Keratinocyte (primary cell): ENCODE results near the gene ST6GALNAC5. TPM values are rescaled to one million over a fixed set of nuclear protein-coding genes. Genes with fewer than 3 reads are reported as not detected.

ENCODE experiments used
- DNase-seq: peaks from one replicate; pipeline ENCODE4 v3.0.0-alpha.2; 2011; ENCODE audit warnings: low read depth, missing footprints, low spot score
- FAIRE-seq: peaks from 2 replicates; lab custom pipeline; 2011; peaks lifted over from hg19 to GRCh38; lab: Jason Lieb, UNC
- H2AFZ ChIP-seq: 2 replicates; pipeline ENCODE4 v1.6.0; 2012; ENCODE audit warnings: low read length, control low read depth, inconsistent platforms; ENCODE audit not compliant: control insufficient read depth
- H3K27ac ChIP-seq: 2 replicates; pipeline ENCODE4 v1.5.1; 2011; ENCODE audit warnings: low read length; ENCODE audit not compliant: control insufficient read depth, insufficient read depth
- H3K27me3 ChIP-seq: 3 replicates; pipeline ENCODE4 v1.6.0; 2011; ENCODE audit warnings: low read length; ENCODE audit not compliant: control insufficient read depth, insufficient read depth; ENCODE audit errors: extremely low read depth
- H3K36me3 ChIP-seq, 2 experiments: 2 replicates in 1 of 2; 3 replicates in 1 of 2; pipeline ENCODE4 v1.5.1; 2011; ENCODE audit warnings: low read length in 2 of 2, mild to moderate bottlenecking in 1 of 2; ENCODE audit not compliant: control insufficient read depth in 2 of 2, insufficient read depth in 2 of 2; ENCODE audit errors: extremely low read depth in 1 of 2
- H3K4me1 ChIP-seq: 3 replicates; pipeline ENCODE4 v1.5.1; 2011; ENCODE audit warnings: low read length; ENCODE audit not compliant: control insufficient read depth, insufficient read depth; ENCODE audit errors: extremely low read depth
- H3K4me2 ChIP-seq: 3 replicates; pipeline ENCODE4 v1.6.0; 2011; ENCODE audit warnings: low read depth, low read length; ENCODE audit not compliant: control insufficient read depth, insufficient read depth; ENCODE audit errors: extremely low read depth
- H3K4me3 ChIP-seq, 3 experiments: fragments of 200-600 bp in 1 of 3; sonication (generic) in 1 of 3; 2 replicates in 2 of 3; 3 replicates in 1 of 3; pipeline ENCODE4 v1.5.1; 2011 to 2016; ENCODE audit warnings: low read length in 3 of 3, mild to moderate bottlenecking in 3 of 3, control low read depth in 2 of 3, inconsistent platforms in 1 of 3, low read depth in 1 of 3, mixed read lengths in 1 of 3, mixed run types in 1 of 3, moderate library complexity in 1 of 3; ENCODE audit not compliant: control insufficient read depth in 2 of 3, insufficient read depth in 2 of 3; ENCODE audit errors: extremely low read depth in 1 of 3
- H3K79me2 ChIP-seq: 2 replicates; pipeline ENCODE4 v1.6.0; 2012; ENCODE audit warnings: low read length; ENCODE audit not compliant: control insufficient read depth, insufficient read depth
- H3K9ac ChIP-seq: 3 replicates; pipeline ENCODE4 v1.6.0; 2011; ENCODE audit warnings: low read length; ENCODE audit not compliant: control insufficient read depth, insufficient read depth; ENCODE audit errors: extremely low read depth
- H3K9me1 ChIP-seq: 3 replicates; pipeline ENCODE4 v1.6.0; 2011; ENCODE audit warnings: low read length; ENCODE audit not compliant: control insufficient read depth, insufficient read depth; ENCODE audit errors: extremely low read depth
- H3K9me3 ChIP-seq: 2 replicates; pipeline ENCODE4 v1.5.1; 2012; ENCODE audit warnings: low read depth, low read length; ENCODE audit not compliant: control insufficient read depth
- H4K20me1 ChIP-seq: 3 replicates; pipeline ENCODE4 v1.6.0; 2011; ENCODE audit warnings: low read length; ENCODE audit not compliant: control insufficient read depth, insufficient read depth; ENCODE audit errors: extremely low read depth
- EZH2 ChIP-seq: IDR thresholded peaks from one replicate; pipeline ENCODE4 v1.6.1; 2012; ENCODE audit warnings: inconsistent platforms, mild to moderate bottlenecking, low read length, moderate library complexity
- dilution Hi-C: fragments of 300-500 bp; cut with MboI; formaldehyde crosslinking; loops from one replicate; pipeline ENCODE4 v1.7.0; 2020; ENCODE audit warnings: low sequenced_read_pairs; ENCODE audit not compliant: extremely low pct_ligation_motif_present
- polyA plus RNA-seq, 5 experiments: library from polyadenylated mRNA; depleted of rRNA in 3 of 5; stranded (reverse) in 3 of 5; stranded (forward) in 1 of 5; unstranded in 1 of 5; fragments of >200 nt; gene quantifications; 1 replicate in 1 of 5; 2 replicates in 3 of 5; 3 replicates in 1 of 5; pipeline versions ENCODE4 v1.2.1 to v1.2.3, GENCODE V29; 2011 to 2012; ENCODE audit warnings: missing spikeins in 2 of 5, low read depth in 1 of 5, low replicate concordance in 1 of 5
- TF ChIP-seq, protein P1 (sequence below), 3 experiments: IDR thresholded peaks in 1 of 3; conservative IDR thresholded peaks in 1 of 3; optimal IDR thresholded peaks in 1 of 3; 2 replicates in 2 of 3; 3 replicates in 1 of 3; pipeline versions ENCODE3 to v1.5.1; 2011; ENCODE audit warnings: low read length in 3 of 3, mild to moderate bottlenecking in 3 of 3, moderate library complexity in 2 of 3, control low read depth in 1 of 3, inconsistent platforms in 1 of 3; ENCODE audit not compliant: insufficient read depth in 2 of 3; ENCODE audit errors: extremely low read depth in 1 of 3

The ST6GALNAC5 gene
- polyA plus RNA-seq, 1 donor (not counting 4 experiments of a cell fraction or from before 2014, with no cell fraction given): 12.8 TPM

GRCh38 chr1:76827066-76827465 lies 40.2 kb upstream of the ST6GALNAC5 start:
- H3K4me1 ChIP-seq: no peaks in the 10 kb centered on the region
- dilution Hi-C loops: no loop called here
- no peak overlapping the region for H3K4me3 ChIP-seq
- TF ChIP-seq, protein P1, sequence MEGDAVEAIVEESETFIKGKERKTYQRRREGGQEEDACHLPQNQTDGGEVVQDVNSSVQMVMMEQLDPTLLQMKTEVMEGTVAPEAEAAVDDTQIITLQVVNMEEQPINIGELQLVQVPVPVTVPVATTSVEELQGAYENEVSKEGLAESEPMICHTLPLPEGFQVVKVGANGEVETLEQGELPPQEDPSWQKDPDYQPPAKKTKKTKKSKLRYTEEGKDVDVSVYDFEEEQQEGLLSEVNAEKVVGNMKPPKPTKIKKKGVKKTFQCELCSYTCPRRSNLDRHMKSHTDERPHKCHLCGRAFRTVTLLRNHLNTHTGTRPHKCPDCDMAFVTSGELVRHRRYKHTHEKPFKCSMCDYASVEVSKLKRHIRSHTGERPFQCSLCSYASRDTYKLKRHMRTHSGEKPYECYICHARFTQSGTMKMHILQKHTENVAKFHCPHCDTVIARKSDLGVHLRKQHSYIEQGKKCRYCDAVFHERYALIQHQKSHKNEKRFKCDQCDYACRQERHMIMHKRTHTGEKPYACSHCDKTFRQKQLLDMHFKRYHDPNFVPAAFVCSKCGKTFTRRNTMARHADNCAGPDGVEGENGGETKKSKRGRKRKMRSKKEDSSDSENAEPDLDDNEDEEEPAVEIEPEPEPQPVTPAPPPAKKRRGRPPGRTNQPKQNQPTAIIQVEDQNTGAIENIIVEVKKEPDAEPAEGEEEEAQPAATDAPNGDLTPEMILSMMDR (optimal IDR thresholded peaks at IDR 0.05 in 1 of 3, IDR thresholded peaks at IDR 0.05 in 1 of 3, conservative IDR thresholded peaks at IDR 0.05 in 1 of 3; ENCODE audit: extremely low read depth in 1 of 3, insufficient read depth in 2 of 3, low read length in 3 of 3): no peak
- no peak for TF ChIP-seq EZH2
- H3K27ac ChIP-seq: no peak overlapping the region
- H2AFZ ChIP-seq: no peak overlapping the region
- no peaks in the 10 kb centered on the region for H3K9me1 ChIP-seq
- no peaks in the 10 kb centered on the region for H3K79me2 ChIP-seq
- FAIRE-seq (no peak), DNase-seq (no peak)
- no peaks in the 10 kb centered on the region for H3K9me3 ChIP-seq
- no peak overlapping the region for H3K4me2 ChIP-seq
- H3K36me3 ChIP-seq: no peaks in the 10 kb centered on the region
- no peak overlapping the region for H3K9ac ChIP-seq
- H4K20me1 ChIP-seq: no peaks in the 10 kb centered on the region
- H3K27me3 ChIP-seq: no peaks in the 10 kb centered on the region

GRCh38 chr1:76830373-76830772 lies 36.9 kb upstream of the ST6GALNAC5 start:
- Histone ChIP-seq H3K9me3 (no peaks in the 10 kb centered on the region), H3K9me1 (no peaks in the 10 kb centered on the region), H3K4me3 (no peak overlapping the region), H3K9ac (no peak overlapping the region), H3K4me2 (no peak overlapping the region), H2AFZ (no peak overlapping the region), H3K79me2 (no peaks in the 10 kb centered on the region), H3K36me3 (no peaks in the 10 kb centered on the region), H3K27me3 (no peaks in the 10 kb centered on the region), H3K27ac (no peak overlapping the region), H3K4me1 (peaks cover 16% of the 10 kb centered on the region), H4K20me1 (no peaks in the 10 kb centered on the region)
- TF ChIP-seq, protein P1 (optimal IDR thresholded peaks at IDR 0.05 in 1 of 3, IDR thresholded peaks at IDR 0.05 in 1 of 3, conservative IDR thresholded peaks at IDR 0.05 in 1 of 3; ENCODE audit: extremely low read depth in 1 of 3, insufficient read depth in 2 of 3, low read length in 3 of 3): no peak
- no peak for TF ChIP-seq EZH2
- FAIRE-seq (no peak), DNase-seq (no peak)
- dilution Hi-C loops: no loop called here
